GM18517 (cell line): ENCODE results near the gene DOLK.
A peak's percentile ranks its signal among the peaks of the same experiment; 100 is the strongest.
"Not testable (repeated sequence)": the region's sequence is repeated elsewhere in the genome, so short reads cannot be mapped to it uniquely, and the experiment has no call there.

Experiments
- ATAC-seq: cut with Tn5 transposase; IDR thresholded peaks from one replicate; pipeline ENCODE4 v1.9.1; 2021; ENCODE audit warnings: mild to moderate bottlenecking, moderate library complexity; ENCODE audit not compliant: unreplicated experiment

Gene DOLK

DNA sequence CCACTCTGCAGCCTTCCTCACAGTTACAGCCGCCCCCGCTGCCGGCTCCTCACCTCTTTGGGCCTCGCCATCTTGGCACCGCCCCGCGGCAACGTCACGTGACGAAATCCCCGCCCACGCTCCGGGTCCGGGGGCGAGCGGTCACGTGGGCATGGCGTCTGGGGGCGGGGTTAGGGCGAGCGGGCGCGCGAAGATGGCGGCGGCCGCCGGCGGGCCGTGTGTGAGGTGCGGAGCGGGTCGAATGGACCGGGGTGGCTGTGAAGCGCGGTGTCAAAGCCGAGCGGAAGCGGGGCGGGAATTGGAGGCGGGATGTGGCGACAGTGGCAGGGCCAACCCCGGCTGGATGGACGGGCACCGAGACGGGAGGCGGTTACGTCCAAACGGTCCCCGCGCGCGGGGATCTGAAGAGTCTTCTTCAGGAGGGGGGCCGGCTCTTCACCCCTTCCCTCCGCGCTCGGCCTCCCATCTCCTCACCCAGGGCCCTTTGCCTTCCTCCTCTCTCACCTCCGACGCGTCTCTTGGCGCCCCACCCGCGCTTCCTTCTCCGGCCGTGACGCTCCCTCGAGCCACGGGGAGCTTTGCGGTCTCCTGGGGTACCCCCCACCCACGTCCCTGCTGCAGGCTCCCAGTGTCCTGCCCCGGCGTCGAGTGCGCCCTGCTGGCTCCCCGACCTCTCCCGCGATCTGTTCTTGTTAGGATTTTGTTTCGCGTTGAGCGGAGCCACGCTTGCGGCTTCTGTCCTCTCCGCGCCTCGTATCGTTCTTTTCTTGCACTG, at the start of gene DOLK, which contains the start of gene NUP188:
TSS of gene DOLK (minus strand) at position 77 of the 775 bp plus-strand sequence. CDS start 300 bp downstream, outside the sequence.
TSS of gene NUP188 (plus strand) at position 173 of the 775 bp plus-strand sequence. CDS start at position 194, 21 bp downstream.
- peak; percentile 62 for ATAC-seq

DNA sequence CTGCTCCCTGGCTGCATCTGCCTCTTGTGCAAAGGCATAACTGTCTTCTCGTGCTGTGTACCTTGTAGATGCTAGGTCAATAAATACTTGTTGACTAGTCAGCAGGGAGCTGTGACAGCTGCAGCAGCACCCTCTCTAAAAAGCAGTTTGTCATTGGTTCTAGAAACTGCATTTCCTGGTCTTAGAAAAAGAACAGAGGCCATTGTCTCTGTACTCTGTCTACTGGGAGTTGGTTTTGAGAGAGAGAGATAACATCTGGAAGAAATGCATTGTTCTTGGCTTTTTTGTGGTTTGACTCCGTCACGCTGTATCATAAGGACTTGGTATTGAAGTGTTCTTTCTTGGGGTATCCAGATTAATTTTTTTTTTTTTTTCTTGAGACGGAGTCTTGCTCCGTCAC, 48.4 kb upstream of the DOLK start:
- no peak for ATAC-seq

DNA sequence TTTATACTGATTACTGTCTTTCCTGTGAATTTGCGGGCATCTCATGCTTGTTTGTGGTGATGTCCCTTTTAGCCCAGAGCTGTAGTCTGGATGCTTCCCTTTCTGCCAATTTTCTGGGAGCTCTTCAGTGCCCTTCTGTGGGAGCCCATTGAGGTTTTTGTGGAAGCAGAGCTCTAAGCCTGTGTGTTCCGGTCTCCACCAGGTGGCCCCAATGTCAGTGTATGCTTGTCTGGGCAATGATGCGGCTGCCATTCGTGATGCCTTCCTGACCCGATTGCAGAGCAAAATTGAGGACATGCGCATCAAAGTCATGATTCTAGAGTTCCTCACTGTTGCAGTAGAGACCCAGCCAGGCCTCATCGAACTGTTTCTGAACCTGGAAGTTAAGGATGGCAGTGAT, 45.6 kb upstream of the DOLK start:
- ATAC-seq, result no peak

DNA sequence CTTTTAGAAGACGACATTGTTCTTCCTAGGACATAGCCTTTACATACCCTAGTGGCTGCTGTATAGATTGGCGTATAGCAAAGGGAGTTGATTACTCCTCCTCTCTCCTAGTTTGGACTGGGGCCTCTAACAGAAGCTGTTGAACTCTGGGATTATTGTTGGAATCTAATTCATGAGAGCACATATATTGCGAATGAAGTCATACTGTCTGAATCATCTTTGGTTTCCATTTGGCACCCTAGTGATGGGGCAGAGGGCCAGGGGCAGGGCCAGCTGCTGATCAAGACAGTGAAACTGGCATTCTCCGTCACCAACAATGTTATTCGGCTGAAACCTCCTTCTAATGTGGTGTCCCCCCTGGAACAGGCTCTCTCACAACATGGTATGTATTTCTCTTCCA, 40.4 kb upstream of the DOLK start:
- ATAC-seq, result no peak

DNA sequence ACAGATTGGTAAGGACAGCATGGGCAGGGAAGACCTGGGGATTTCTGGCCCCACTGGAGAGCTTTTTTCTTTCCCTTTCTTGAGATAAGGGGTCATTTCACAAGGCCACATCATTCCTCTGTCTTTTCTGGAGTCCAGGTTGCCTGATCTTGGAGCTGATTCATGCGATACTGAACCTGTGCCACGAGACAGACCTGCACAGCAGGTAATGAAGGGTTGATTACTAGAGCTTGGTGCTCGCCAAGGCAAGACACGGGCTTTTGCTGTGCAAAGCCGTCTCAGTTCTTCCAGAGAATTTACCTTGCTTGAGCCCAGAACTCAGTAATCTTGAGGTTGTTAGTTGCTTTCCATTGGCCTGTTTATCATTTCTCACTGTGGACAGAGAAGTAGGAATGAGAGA, 39.3 kb upstream of the DOLK start:
- ATAC-seq, result no peak

DNA sequence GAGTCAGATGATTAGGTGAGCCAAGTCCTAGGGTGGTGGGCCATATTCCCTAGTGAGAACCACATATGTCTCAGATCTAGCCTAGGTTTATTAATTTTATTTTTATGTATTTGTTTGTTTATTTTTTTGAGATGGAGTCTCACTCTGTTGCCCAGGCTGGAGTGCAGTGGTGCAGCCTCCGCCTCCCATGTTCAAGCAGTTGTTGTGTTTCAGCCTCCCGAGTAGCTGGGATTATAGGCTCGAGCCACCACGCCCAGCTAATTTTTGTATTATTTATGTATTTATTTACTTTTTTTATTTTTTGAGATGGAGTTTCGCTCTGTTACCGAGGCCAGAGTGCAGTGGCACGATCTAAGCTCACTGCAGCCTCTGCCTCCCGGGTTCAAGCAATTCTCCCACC, 36.1 kb upstream of the DOLK start:
- ATAC-seq, result no peak

DNA sequence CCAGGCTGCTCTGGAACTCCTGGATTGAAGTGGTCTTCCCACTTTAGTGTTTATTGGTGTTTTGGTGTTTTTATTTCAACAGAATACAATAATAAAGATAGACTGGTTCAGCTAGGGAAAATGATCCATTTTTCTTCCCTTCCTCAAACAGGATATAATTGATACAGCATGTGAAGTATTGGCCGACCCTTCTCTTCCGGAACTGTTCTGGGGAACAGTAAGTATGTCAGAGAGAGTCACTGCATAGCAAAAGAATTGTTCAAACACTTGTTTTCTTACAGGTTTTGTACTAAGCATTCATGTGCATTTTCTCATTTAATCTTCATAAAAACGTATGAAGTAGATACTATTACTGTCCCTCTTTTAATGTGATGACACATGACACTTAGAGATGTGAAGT, 31.7 kb upstream of the DOLK start:
- no peak for ATAC-seq

DNA sequence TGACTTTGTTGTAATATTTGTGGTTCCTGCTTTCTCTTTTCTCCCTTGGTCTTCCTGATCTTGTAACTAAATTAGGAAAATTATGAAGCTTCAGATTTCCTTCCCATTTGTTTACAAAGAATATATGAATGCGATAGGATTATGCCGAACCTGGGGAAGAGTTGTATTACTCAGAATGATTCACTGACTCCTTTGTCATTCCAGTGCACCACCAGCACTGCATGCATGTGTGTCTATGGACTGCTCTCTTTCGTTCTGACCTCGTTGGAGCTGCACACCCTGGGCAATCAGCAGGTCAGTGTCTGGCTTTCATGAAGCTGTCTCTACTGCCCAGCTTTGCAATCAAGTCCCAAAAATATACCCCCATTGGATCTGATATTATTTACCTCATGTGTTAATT, 25.6 kb upstream of the DOLK start:
- ATAC-seq, result no peak

DNA sequence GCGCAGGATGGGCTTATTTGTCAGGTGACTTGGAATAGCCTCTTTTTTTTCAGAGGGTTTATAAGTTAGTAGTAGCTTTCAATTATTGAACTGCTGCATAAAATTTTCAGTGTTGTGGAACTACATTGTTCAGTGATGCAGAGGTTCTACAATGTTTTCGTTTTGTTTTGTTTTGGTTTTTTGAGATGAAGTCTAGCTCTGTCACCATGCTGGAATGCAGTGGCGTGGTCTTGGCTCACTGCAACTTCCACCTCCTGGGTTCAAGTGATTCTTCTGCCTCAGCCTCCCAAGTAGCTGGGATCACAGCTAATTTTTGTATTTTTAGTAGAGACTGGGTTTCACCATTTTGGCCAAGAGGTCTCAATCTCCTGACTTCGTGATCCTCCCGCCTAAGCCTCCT, 22.1 kb upstream of the DOLK start:
- ATAC-seq, result no peak

DNA sequence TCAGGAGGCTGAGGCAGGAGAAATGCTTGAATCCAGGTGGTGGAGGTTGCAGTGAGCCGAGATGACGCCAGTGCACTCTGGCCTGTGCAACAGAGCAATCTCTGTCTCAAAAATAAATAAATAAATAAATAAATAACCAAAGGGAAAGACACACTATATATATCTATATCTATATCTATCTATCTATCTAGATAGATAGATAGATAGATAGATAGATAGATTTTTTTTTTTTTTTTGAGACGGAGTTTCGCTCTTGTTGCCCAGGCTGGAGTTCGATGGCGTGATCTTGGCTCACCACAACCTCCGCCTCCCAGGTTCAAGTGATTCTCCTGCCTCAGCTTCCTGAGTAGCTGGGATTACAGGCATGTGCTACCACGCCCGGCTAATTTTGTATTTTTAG, 14.0 kb upstream of the DOLK start:
- not testable (repeated sequence) for ATAC-seq

DNA sequence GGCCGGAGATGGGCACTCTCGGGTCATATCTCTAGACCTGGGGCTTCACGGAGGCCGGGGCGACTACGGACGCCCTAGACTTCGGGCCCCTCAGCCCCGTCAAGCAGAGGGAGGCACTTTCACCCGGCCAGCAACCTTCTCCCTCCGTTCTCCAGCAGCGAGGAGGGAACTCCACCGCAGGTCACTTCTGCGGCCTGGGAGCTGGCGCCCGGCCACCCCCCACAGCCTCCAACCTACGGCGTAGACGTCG, 201 bp downstream of the DOLK start:
- no peak for ATAC-seq

DNA sequence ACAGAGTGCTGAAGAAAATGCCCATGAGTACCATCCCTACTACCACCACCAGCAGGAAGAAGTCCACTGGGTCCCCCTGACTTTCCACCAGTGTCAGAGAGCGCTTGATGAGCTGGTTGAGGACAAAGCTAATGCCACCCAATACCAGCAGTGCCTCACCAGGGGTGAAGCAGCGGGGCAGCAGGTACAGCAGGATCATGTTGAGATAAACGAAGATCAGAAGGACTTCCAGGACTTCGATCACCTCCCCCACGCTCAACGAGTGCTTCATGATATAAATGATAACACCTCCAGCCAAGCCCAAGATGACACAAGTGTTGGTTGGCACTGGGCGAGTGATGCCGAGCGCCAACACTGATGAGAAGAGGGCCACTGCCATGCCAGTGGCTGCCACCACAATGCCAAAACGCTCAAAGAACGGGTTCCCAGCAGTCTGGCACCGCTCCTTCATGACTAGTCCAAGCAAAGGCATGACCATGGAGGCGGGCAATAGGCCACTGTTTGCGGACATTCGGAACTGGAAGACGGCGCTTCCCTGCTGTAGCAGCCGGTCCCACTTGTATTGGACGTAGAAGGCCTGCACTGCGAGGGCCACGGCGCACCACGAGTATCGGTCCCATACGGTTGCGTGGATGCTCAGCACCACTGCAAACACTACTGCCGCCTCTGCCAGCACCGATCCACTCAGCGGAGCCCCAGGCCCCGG, 679 bp downstream of the DOLK start:
- ATAC-seq, result peak; percentile 20

DNA sequence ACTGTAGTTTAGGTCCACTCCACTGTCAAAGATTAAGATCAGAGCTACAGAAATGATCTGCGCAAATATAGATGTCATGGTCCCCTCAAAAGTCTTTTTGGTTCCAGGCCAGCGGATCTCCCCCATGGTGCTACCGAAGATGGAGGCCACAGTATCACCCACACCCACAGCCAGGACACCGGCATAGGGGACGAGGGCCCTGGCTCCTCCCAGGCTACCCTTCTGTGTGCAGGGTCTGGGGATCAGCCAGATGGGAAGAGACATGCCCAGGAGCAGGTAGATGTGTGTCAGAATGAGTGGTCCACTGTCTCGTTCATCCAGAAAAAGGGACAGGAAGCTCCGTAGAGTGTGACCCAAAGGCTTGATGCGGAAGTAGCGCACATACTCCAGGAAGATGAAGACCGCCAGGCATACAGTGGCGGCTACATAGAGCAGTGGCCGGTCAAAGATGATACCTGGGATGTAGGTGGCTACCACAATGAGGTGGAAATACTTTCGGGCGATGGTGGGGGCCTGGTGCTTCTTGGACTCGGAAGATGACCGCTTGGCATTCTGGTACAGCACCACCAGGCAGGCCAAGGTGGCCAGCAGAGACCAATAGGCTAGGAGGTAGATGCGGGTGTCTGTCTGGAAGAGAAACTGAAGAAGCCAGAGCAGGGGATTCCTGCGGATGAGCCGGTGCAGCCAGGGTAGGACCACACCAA, 1.5 kb downstream of the DOLK start:
- no peak for ATAC-seq

DNA sequence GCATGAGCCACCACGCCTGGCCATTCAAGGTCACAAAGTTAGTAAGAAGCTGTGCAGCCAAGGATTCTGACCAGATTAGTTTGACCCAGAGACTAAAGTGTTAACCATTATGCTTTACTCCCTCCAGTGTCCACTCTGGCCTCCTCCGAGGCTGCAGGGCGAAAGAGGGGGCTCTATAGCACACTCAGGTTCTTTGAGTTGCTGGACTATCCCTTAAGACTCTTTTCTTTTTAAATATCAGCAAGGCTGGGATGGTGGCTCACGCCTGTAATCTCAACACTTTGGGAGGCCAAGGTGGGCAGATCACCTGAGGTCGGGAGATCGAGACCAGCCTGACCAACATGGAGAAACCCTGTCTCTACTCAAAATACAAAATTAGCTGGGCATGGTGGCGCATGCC, 2.4 kb downstream of the DOLK start:
- ATAC-seq, result not testable (repeated sequence)

DNA sequence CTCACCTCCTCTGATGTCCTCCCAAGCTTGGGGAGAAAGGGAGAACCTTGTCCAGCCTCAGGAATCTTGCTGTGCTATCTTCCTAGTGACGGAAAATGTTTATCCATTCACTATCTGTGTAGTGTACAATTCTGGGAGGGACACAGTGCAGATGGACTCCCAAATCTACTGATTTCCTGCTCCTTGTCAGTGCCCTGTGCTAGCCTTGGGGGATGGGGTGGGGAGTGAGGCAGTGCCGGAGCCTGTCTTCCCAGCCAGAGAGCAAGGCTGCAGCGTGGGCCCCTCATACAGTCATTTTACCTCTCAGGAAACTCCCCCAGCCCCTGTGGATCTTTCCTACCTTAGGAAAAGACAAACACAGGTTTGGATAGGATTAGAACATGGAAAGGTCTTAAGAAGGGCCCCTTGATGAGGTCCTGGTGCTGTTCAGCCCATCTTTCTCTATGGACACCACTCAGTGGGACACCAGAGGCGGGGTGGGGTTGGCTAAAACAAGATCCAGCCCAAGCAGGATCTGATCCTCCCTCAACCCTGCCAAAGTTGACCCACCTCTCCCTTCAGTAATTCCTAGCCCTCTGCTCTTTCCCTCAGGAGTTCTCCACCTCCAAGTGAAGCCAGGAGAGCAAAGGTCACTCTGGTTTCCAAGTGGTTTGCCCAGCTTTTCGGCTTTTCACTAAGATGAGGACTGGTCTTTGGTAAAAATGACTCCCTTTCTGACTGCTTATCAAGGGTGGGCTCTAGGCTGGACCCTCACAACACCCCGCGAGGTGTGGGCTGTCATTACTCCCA, 3.4 kb downstream of the DOLK start:
- ATAC-seq, result no peak

DNA sequence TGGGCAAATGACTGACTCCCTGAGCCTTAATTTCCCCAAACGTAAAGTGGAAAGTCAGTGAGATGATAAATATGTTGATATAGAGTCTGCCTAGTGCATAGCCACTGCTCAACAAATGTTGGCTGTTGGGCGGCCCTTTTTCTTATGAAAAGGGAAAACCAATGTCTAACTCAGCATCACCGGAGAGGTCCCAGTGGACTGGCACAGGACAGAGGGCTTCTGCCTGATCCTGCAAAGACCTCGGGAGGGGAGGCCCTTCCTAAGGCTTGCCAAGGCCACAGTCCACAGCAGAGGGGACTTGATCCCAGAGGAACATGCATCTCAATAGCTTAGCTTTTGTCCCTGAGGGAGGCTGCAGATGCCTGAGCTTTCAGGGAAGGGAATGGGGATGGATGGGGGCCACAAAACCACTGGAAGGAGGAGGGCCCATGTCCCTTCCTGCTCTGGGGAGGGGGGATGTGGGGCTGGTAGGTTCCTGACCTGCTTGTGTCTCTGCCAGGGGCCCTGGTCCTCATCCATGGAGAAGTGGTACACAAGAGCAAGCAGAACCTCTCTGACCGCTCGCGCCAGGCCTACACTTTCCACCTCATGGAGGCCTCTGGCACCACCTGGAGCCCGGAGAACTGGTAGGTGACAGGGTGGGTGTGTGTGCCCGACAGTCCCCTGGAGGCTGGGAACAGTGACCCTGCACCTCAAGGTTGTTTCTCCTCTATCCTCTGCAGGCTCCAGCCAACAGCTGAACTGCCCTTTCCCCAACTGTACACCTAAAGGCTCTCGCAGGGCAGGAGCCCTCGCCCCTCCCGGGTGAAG, 6.3 kb downstream of the DOLK start:
- no peak for ATAC-seq

DNA sequence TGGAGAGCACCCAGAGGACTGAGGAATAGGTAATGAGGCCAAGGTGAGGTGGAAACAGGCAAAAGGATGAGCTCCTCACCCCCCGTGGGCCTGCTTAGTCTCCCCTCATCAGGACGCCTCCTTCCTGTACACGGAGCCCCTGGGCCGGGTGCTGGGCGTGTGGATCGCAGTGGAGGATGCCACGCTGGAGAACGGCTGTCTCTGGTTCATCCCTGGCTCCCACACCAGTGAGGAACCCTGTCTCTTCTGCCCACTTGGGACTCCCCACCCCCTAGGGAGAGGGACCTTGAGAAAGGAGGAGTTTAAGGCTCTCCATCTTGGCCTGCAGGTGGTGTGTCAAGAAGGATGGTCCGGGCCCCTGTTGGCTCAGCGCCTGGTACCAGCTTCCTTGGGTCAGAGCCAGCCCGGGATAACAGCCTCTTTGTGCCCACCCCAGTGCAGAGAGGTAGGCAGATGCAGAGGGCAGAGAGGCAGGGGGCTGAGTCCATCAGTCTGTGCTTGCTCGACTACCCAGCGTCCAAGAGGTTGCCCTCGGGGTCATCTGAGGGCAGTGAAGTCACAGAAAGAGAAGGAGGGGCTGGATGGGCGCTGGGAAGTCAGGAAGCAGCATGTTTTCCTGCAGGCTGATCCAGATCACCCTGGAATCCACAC, 7.0 kb downstream of the DOLK start:
- ATAC-seq, result no peak

DNA sequence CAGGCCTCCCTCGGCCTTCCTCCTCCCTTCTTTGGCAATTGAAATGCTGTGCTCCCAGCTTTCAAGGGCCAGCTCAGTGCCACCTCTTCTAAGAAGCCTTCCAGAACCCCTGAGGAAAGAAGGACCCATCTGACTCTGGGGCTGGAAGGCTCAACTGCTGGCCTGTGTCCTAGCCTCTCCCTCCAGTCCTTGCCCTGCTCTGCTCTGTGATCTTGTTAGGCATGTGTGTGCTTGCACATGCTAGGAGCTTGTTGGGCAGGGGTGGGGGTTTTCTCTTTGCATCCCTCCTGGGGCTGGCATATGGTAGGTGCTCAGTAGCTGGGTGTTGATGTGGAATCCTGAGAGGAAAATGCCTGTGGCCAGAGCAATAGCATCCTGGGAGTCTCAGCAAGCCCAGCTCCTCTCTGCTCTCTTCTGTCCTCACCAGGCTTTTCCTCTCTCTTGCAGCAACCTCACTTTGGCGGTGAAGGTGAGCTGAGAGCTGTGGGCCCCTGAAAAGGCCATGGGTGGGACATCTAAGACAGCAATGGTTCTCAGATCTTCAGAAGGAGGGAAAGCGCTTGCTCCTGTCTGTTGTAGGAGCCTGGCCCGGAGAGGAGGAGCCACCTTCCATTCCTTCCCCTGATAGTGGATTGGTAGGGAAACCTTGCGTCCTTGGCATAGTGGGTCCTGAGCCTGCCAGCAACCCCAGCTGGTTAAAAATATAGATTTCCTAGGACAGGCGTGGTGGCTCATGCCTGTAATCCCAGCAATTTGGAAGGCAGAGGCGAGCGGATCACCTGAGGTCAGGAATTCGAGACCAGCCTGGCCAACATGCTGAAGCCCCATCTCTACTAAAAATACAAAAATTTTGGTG, 9.9 kb downstream of the DOLK start:
- no peak for ATAC-seq
